OCI-M2 (cell line): Measurements from ENCODE around the gene MRPL55.

Experiments
- DNase-seq: peaks from one replicate; lab custom pipeline; 2025; ENCODE audit not compliant: unreplicated experiment; lab: John Stamatoyannopoulos, UW

The MRPL55 gene

GRCh38 chr1:228072658-228073043, 36.4 kb downstream of the MRPL55 start:
- DNase-seq: no peak

- DNase-seq: no peak
Observed at GRCh38 chr1:228071839-228072657, 37.1 kb downstream of the MRPL55 start.

GRCh38 chr1:228070851-228071250, 38.2 kb downstream of the MRPL55 start:
- DNase-seq: no peak

GRCh38 chr1:228070173-228070572, 38.9 kb downstream of the MRPL55 start:
- DNase-seq: no peak

- no peak for DNase-seq
Observed at GRCh38 chr1:228068359-228068758, 40.7 kb downstream of the MRPL55 start.

GRCh38 chr1:228066891-228067654, 42.0 kb downstream of the MRPL55 start:
- no peak for DNase-seq

GRCh38 chr1:228066416-228066815, 42.7 kb downstream of the MRPL55 start:
- no peak for DNase-seq

GRCh38 chr1:228065543-228066347, 43.4 kb downstream of the MRPL55 start:
- DNase-seq: no peak

GRCh38 chr1:228064741-228065542, 44.2 kb downstream of the MRPL55 start:
- no peak for DNase-seq

GRCh38 chr1:228064296-228064695, 44.8 kb downstream of the MRPL55 start:
- no peak for DNase-seq

GRCh38 chr1:228063251-228064191, 45.6 kb downstream of the MRPL55 start:
- no peak for DNase-seq

- no peak for DNase-seq
Observed at GRCh38 chr1:228062812-228063211, 46.3 kb downstream of the MRPL55 start.

GRCh38 chr1:228062085-228062791, 46.9 kb downstream of the MRPL55 start:
- no peak for DNase-seq

- no peak for DNase-seq
Observed at GRCh38 chr1:228061411-228062084, 47.6 kb downstream of the MRPL55 start.

GRCh38 chr1:228060458-228061190, 48.5 kb downstream of the MRPL55 start:
- DNase-seq: no peak

GRCh38 chr1:228059634-228060457, 49.3 kb downstream of the MRPL55 start:
- DNase-seq: no peak
